Right ventricle myocardium superior (tissue), 1 donor: ENCODE measurements around the gene IL17REL. TPM values are rescaled to one million over a fixed set of nuclear protein-coding genes. Genes with fewer than 3 reads are reported as not detected.
A peak's percentile ranks its signal among the peaks of the same experiment; 100 is the strongest.
"Not testable (repeated sequence)": the region's sequence is repeated elsewhere in the genome, so short reads cannot be mapped to it uniquely, and the experiment has no call there.

Source experiments
- ATAC-seq: fragments of 200-7000 bp; cut with Tn5 transposase; one replicate; pipeline ENCODE4 v1.9.1; 2020; ENCODE audit warnings: mild to moderate bottlenecking; ENCODE audit not compliant: poor library complexity
- DNase-seq: peaks from one replicate; pipeline ENCODE4 v3.0.0-alpha.2; 2020
- intact Hi-C: fragments of 100-400 bp; cut with DNase I; formaldehyde crosslinking; loops from one replicate; pipeline ENCODE4 v1.11.2; 2022
- total RNA-seq: library from RNA; stranded (reverse); fragmentation: NEBNext Ultra II Directional; extraction: Animal tissue kit (Norgen Biotek cat#: 25700); gene quantifications from one replicate; pipeline ENCODE4 v1.2.1, GENCODE V29; 2021
- donor health status: DM: no; HTN: yes; CAD: no; lungs with severe emphysema.

IL17REL gene
- total RNA-seq, 1 donor from 2014 or later = not detected

DNA sequence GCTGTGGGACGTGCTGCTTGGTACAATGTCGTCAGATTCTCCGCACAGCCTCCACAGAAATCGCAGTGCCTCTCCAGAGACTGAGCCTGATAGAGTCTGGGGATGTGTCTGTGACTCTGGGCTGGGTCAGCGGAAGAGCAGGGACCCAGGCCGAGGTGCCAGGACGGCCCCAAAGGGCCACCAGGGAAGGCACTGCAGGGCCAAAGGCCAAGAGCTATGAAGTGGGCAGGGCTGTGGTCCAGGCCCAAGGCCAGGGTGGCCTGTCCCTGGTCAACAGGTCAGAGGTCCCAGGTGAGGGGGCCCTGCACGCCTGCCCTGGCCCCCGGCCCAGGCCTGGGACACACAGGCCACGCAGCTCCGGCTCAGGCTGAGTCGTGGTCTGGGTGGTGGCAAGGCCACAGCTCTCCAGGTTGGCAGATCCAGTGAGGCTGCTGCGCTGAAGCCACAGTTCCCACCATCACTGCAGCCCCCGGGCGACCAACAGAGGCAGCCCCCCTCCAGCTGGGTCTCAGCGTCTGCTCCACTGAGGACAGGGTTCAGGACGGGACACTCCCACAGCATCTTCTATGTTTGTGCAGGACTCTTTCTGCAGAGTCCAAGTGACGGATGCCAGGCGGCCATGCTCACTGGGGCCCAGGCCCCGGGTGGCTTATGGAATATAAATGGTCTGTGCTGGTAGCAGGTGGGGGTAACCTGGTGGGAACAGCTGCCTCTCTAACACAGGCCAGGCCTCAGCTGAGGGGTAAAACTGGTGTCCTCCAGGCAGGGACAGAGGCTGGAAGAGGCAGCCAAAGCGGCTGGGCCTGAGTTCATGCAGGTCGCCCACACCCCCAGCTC lies 56.8 kb downstream of the IL17REL start:
- DNase-seq = peak; percentile 33
- intact Hi-C loops = no loop called here

DNA sequence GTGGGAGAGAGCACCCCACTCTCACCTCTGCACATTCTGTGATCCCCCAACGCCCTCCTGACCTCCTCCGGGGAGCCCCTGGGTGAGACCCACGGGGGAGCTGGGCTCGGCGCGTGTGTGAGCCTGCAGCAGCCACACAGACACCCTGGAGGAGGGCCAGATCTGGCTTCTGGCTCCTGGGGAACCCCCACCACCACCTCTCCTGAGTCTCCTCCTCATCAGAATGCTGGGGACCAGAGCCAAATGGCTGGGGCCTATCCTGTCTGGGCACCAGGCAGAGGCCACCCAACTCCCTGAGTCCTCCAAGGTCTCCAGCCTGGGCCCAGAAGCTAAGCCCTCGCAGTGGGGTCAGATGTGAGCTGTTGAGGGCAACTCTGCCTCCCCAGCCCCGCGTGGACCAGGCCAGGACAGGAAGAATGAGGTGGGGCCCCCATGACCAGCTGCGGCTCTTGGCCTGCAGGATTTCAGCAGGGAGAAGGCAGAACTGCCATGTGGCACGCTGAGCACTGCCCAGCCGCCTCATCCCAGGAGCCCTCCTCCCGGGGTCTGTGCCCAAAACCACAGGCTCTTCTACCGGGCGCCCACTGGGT lies 57.5 kb downstream of the IL17REL start:
- intact Hi-C loops = no loop called here
- DNase-seq = peak; percentile 46
- ATAC-seq = peak; percentile 2

More for the DNA sequence above, 56.8 kb downstream of the IL17REL start:
- no peak for ATAC-seq

GRCh38 chr22:49954354-49954753 lies 58.2 kb downstream of the IL17REL start:
- DNase-seq (peak; percentile 81), ATAC-seq (peak; percentile 86)
- intact Hi-C loops = no loop called here

DNA sequence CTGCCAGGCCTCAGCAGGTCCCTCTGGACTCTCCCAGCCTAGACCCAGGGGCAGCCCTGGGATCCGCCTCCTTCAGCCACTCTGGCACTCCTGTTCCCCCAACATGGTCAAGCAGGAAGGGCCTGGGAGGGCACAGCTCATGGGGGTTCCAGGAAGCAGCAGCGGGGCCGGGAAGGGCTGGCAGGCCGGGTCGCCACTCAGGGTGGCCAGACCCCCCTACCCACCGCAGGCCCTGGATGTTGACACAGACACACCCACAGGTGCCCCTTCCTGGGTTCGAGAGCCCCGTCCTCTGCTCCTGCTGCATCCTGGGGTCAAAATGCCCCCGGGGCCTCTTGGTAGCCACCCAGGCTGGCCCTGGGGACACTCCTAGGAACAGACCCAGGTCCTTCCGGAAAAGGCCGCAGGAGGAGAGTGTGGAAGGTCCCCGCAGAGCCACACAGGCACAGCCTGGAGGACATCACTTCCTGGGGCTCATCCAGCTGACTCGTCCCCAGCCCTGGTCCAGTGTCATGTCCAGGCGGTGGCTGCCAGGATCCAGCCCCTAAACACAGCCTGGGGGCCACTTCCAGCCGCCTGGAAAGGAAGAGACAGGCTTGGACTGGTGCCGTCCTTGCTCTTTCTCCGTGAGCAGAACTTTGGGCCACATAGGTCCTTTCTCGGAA lies 58.8 kb downstream of the IL17REL start:
- DNase-seq (peak; percentile 72), ATAC-seq (peak; percentile 16)
- intact Hi-C loops = no loop called here

- DNase-seq = no peak
- peak; percentile 2 for ATAC-seq
- intact Hi-C loops = no loop called here
Measured at GRCh38 chr22:49953027-49953679, 59.4 kb downstream of the IL17REL start.

DNA sequence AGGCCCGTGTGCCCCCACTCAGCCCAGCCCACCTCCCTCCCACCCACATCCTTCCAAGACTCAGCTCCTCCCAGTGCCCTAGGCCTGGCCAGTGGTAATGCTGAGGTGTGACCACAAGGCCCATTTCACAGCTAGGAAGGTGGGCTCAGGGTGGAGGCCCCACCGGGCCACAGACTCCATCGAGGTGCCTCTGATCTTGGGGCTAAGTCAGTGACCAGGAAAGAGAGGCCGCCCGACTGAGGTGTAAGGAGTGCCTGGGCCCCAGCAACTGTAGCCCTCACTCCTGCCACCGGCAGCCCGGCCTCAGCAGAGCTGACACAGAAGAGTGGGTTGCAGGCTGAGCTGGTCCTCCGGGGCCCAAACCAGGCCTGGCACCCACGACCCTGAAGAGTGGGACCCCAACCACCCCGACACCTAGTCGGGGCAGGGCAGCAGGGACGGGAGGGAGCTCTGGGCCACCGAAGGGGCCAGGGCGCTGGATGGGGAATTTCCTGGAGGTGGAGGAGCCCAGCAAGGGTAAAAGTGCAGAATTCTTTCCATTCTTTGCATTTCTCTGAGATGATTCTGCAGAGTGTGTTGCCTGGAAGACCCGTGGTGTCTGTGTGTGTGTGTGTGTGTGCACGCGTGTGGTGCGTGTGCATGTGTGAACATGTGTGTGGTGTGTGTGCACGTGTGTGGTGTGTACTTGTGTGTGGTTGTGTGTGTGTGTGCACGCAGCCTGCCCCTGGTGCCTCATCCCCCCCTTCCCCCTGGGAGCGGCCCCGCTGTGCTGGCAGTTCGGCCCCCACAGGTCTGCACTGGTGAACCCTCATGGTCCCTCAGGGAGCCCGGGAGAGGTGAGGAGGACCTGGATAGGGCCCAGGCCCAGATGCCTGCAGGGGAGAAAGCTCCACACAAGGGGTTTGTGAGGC lies 60.3 kb downstream of the IL17REL start:
- no peak for DNase-seq
- intact Hi-C loops = no loop called here
- no peak for ATAC-seq

DNA sequence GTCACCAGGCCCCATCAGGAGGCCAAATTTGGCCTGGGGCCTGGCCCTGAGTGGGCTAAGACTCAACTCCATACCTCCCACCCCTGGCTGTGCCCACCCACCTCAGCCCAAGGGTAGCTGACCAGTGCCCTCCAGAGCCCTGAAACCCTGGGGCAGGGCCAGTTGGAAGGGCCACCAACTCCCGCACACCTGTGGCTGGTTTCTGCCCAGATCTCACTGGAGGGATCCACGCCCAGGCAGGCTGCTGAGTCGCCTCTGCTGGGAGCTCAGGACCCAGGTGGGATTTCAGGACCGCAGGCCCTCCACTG lies 60.9 kb downstream of the IL17REL start:
- ATAC-seq (no peak), DNase-seq (no peak)
- intact Hi-C loops = no loop called here

DNA sequence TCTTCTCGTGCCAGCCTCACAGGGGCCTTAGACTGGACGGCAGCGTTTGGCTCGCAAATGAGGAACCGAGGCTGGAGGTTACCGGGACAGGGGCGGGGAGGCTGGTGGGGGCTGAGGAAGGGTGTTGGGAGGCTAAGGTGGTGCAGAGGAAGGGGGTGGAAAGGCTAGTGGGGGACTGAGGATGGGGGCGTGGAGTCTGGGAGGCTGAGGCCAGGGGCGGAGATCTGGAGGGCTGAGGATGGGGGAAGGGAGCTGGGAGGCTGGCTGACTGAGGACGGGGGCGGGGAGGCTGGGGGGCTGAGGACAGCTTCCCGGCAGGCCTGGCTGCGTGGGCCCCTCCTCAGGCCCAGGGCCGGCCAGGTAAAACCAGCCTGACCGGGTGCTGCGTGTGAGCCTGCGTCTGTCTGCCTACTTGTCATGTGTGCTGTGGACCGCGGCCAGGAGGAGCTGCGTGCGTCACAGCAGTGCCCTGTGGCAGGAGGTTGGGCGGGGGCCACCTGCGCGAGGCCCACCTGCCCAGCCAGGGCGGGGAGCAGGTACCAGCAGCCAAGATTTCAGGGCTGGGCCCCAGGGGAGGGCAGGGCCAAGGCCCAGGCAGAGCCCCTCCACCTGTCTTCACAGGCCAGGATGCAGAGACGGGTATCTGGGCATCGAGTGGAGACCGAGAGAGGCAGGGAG lies 61.4 kb downstream of the IL17REL start:
- intact Hi-C loops = no loop called here
- ATAC-seq (no peak), DNase-seq (no peak)

- no peak for ATAC-seq
- no peak for DNase-seq
- intact Hi-C loops = no loop called here
Measured at GRCh38 chr22:49950396-49950994, 62.1 kb downstream of the IL17REL start.

DNA sequence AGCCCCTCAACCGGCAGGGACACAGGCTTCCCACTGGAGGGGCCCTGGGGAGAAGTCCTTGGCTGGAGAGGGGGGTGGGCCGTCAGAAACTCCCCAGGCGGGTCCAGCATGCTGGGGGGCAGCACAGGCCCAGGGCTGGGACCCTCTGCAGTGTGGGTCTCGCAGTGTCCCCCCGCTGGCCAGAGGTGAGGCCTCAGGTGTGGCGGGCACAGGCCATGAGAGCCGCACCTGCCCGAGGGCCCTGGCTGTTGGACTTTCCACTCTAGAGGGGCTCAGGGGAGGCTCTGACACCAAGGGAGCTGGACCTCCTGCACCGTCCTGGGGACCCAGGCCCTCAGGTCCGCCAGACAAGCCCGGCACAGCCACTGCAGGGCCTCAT lies 62.7 kb downstream of the IL17REL start:
- no peak for DNase-seq
- intact Hi-C loops = no loop called here
- no peak for ATAC-seq

DNA sequence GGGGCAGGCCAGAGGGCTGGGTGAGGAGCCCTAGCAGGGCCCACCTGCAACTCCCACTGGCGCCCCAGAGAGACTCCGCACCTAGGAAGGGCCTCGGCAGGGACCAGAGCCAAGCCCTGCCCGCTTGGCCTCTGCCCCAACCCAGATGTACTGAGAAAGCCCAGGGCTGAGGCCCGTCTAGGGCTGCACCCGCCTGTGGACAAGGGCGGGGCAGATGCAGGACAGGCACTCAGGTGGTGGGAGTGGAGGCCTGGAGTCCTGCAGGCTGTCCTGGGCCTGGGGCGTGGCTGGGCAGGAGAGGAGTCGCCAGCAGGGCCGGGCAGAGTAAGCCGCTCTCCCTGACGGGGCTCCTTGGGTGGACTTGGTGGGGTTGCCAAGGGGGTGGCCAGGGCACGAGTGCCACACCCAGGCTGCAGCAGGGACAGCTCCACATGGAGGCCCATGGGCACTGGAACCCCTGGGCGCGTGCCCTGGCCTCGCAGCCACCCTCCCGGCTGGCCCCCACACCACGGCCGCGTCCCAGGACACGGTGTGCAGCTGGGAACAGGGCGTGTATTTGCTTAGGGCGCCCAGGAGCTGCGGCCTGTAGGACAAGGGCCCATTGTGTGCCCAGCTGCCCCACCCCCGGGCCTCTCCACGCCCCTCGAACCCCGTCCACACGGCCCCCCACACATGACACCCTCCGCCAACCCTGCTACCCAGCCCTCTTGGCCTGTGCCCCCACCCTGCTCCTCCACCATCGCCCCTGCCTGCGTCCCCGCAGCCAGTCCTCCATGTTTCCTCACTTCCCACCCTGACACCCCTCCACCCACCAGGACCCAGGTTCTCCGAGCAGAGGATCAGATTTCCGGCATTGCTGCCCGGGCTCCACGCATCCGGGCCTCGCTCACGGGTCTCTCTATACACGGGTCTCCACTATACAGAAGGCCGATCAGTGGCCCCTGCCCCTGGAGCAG lies 63.3 kb downstream of the IL17REL start:
- intact Hi-C loops = no loop called here
- ATAC-seq = peak; percentile 59
- DNase-seq = no peak

DNA sequence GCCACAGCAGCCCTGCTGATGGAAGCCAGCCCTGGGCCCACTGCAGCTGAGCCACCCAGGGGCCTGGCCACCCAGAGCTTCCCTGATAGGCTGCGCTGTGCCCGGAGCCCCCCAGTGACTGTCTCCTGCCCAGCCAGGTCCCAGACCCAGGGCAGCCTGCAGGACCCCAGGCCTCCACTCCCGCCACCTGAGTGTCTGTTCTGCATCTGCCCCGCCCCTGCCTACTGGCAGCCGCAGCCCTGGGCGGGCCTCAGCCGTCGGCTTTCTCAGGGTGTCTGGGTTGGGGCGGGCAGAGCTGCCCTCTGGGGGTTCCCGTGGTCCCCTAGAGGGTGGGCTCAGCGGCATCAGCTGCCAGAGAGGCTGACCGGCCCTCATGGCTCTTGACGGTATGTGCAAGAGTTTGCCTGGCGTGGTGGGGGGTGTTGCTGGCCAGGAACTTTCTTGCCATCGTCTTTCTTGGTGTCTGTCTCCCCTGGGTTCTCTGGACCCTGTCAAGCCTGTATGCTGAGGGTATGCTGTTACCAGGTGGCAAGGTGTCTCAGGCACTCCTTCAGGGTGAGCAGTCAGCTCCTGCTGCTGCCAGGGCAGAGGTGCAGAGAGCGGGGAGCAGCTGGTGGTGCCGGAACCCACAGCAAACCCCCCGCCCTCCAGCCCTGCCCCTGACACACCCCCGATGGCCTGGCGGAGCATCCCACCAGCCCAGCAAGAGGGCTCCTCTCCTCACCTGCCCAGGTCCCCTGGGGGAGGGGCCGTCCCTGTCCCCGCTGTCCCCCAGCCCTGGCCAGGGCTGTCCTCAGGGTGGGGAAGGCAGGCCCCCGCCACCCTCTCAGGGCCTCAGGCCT lies 64.2 kb downstream of the IL17REL start:
- intact Hi-C loops = no loop called here
- ATAC-seq (no peak), DNase-seq (no peak)

GRCh38 chr22:49947296-49947622 lies 65.3 kb downstream of the IL17REL start:
- ATAC-seq (no peak), DNase-seq (no peak)
- intact Hi-C loops = no loop called here

- no peak for DNase-seq
- intact Hi-C loops = no loop called here
Measured at GRCh38 chr22:49946612-49947295, 65.8 kb downstream of the IL17REL start.

GRCh38 chr22:49945042-49945794 lies 67.3 kb downstream of the IL17REL start:
- DNase-seq, intact Hi-C loops, ATAC-seq: not testable (repeated sequence)

More at GRCh38 chr22:49946612-49947295, 65.8 kb downstream of the IL17REL start:
- ATAC-seq = no peak
